Activated naive CD4-positive, alpha-beta T cell treated with Interleukin-2 at 50 U/mL for 16 hours (primary cell): ENCODE results near the gene ANP32E.

Source experiments
- DNase-seq: peaks from one replicate; pipeline ENCODE4 v3.0.0-alpha.2; 2020

ANP32E gene

GRCh38 chr1:150235852-150236613, at the start of gene ANP32E:
Gene ANP32E, minus strand, starts transcription at chr1:150236112. Its CDS starts 326 bp downstream, at chr1:150235786.
- DNase-seq: peak; percentile 94

GRCh38 chr1:150283260-150283659, 47.3 kb upstream of the ANP32E start:
- DNase-seq: no peak

- DNase-seq: no peak
Observed at GRCh38 chr1:150282558-150282958, 46.6 kb upstream of the ANP32E start.

- DNase-seq: peak; percentile 78
Observed at GRCh38 chr1:150281758-150282557, 46.0 kb upstream of the ANP32E start, which contains the start of gene CIART. Gene CIART, plus strand, starts transcription at chr1:150282554. Its CDS starts 714 bp downstream, at chr1:150283268.

- peak; percentile 59 for DNase-seq
Observed at GRCh38 chr1:150281221-150281757, 45.4 kb upstream of the ANP32E start.

- no peak for DNase-seq
Observed at GRCh38 chr1:150280138-150280707, 44.3 kb upstream of the ANP32E start.

- no peak for DNase-seq
Observed at GRCh38 chr1:150273311-150273710, 37.4 kb upstream of the ANP32E start.

GRCh38 chr1:150271291-150271959, 35.5 kb upstream of the ANP32E start:
- no peak for DNase-seq

GRCh38 chr1:150269451-150269850, 33.5 kb upstream of the ANP32E start:
- no peak for DNase-seq

GRCh38 chr1:150268705-150269403, 32.9 kb upstream of the ANP32E start, which contains the start of gene APH1A:
Gene APH1A, minus strand, starts transcription at chr1:150269016. Its CDS starts 206 bp downstream, at chr1:150268810.
- DNase-seq: peak; percentile 93

- peak; percentile 46 for DNase-seq
Observed at GRCh38 chr1:150268340-150268704, 32.4 kb upstream of the ANP32E start.

- no peak for DNase-seq
Observed at GRCh38 chr1:150267896-150268295, 32.0 kb upstream of the ANP32E start.

GRCh38 chr1:150263549-150263948, 27.6 kb upstream of the ANP32E start:
- DNase-seq: no peak

GRCh38 chr1:150262388-150263320, 26.7 kb upstream of the ANP32E start:
- no peak for DNase-seq

GRCh38 chr1:150261367-150261766, 25.5 kb upstream of the ANP32E start:
- no peak for DNase-seq

- DNase-seq: no peak
Observed at GRCh38 chr1:150259758-150260669, 24.1 kb upstream of the ANP32E start.

- no peak for DNase-seq
Observed at GRCh38 chr1:150259217-150259616, 23.3 kb upstream of the ANP32E start.

GRCh38 chr1:150257624-150258585, 22.0 kb upstream of the ANP32E start, which contains the start of gene CA14:
Gene CA14, plus strand, starts transcription at chr1:150257774. Its CDS starts 355 bp downstream, at chr1:150258129.
- DNase-seq: no peak
